Suprapubic skin (tissue), 4 donors: ENCODE results near the gene CACNA1E.

ENCODE experiments used
- CTCF ChIP-seq, 2 donors: fragments of 200-600 bp in 1 of 2; fragments of 450-650 bp in 1 of 2; sonication (generic) in 1 of 2; IDR thresholded peaks; one replicate each; pipeline ENCODE4 v1.5.1; 2016 to 2019; ENCODE audit warnings: antibody characterized with exemption in 2 of 2, mild to moderate bottlenecking in 1 of 2, moderate library complexity in 1 of 2
- EP300 ChIP-seq: sonication (generic); formaldehyde crosslinking; IDR thresholded peaks from one replicate; pipeline ENCODE4 v1.6.1; 2017; ENCODE audit warnings: antibody characterized with exemption
- POLR2A ChIP-seq, 2 donors: fragments of 450-650 bp; IDR thresholded peaks; one replicate each; pipeline ENCODE4 v1.6.1; 2017; ENCODE audit warnings: antibody characterized with exemption in 2 of 2, mild to moderate bottlenecking in 2 of 2, moderate library complexity in 2 of 2
- POLR2AphosphoS5 ChIP-seq, 3 donors: sonication (generic); formaldehyde crosslinking; IDR thresholded peaks; one replicate each; pipeline ENCODE4 v1.6.1; 2017; ENCODE audit warnings: antibody characterized with exemption in 3 of 3

GRCh38 chr1:181632492-181632891 lies 149.2 kb downstream of the CACNA1E start:
- TF ChIP-seq CTCF (IDR thresholded peaks at IDR 0.05), result no peak
- TF ChIP-seq EP300, result no peak
- no peak for TF ChIP-seq POLR2A (IDR thresholded peaks at IDR 0.05)
- no peak for TF ChIP-seq POLR2AphosphoS5 (IDR thresholded peaks at IDR 0.05)
